ENCODE data around the gene MREG.

Gene MREG

GRCh38 chr2:216015722-216016464 lies 2.5 kb upstream of the MREG start:
- peaks cover 0 to 2% of the 10 kb centered on the region in 2 experiments for H3K4me1 ChIP-seq (ENCODE audit: control insufficient read depth in 1 of 2, insufficient read depth in 2 of 2, low read length in 2 of 2)
- no peak overlapping the region for H2BK5ac ChIP-seq (ENCODE audit: low read depth, low read length, poor library complexity)
- no peak overlapping the region for H3K4me2 ChIP-seq (ENCODE audit: low read length)
- H4K91ac ChIP-seq (ENCODE audit: low read depth, low read length) = no peak overlapping the region
- H4K8ac ChIP-seq (ENCODE audit: low read depth, low read length) = no peak overlapping the region
- no peaks in the 10 kb centered on the region for H3K9me3 ChIP-seq (ENCODE audit: insufficient read depth, low read depth, low read length)
- no peak overlapping the region for H2BK120ac ChIP-seq (ENCODE audit: insufficient read depth, low read length, poor library complexity)
- no CpG with 5 or more reads among the region's 5 CpGs for WGBS (ENCODE audit: extremely low coverage, insufficient coverage, insufficient read length)
- DNase-seq = no peak
- H3K27ac ChIP-seq (ENCODE audit: low read depth, low read length) = no peak overlapping the region
- H3K4me3 ChIP-seq (ENCODE audit: low read depth, low read length) = no peak overlapping the region
- H3K4ac ChIP-seq (ENCODE audit: low read depth, low read length) = no peak overlapping the region
- H2AFZ ChIP-seq (ENCODE audit: insufficient read depth, low read length, poor library complexity) = no peak overlapping the region
- H4K12ac ChIP-seq (ENCODE audit: low read depth, low read length) = no peak overlapping the region
- no peak overlapping the region for H2BK12ac ChIP-seq (ENCODE audit: low read length)
- H3K14ac ChIP-seq (ENCODE audit: low read length) = no peak overlapping the region
- no peak overlapping the region for H3K9ac ChIP-seq (ENCODE audit: low read length)
- no peak overlapping the region for H3K23ac ChIP-seq (ENCODE audit: low read length)
- no peaks in the 10 kb centered on the region for H3K36me3 ChIP-seq (ENCODE audit: control insufficient read depth in 1 of 2, insufficient read depth in 2 of 2, low read length in 2 of 2)
- peaks cover 9% of the 10 kb centered on the region for H3K79me1 ChIP-seq (ENCODE audit: low read length)
- H3K18ac ChIP-seq (ENCODE audit: low read length) = no peak overlapping the region
- H3K27me3 ChIP-seq (ENCODE audit: insufficient read depth, low read length) = no peaks in the 10 kb centered on the region
- H3K79me2 ChIP-seq (ENCODE audit: control insufficient read depth, insufficient read depth, low read length, poor library complexity) = peaks cover 5% of the 10 kb centered on the region
- H2AK5ac ChIP-seq (ENCODE audit: low read length) = no peak overlapping the region

- no peak overlapping the region for H2BK12ac ChIP-seq (ENCODE audit: low read length)
- H3K4me2 ChIP-seq (ENCODE audit: low read length) = no peak overlapping the region
- H3K23ac ChIP-seq (ENCODE audit: low read length) = no peak overlapping the region
- WGBS (ENCODE audit: extremely low coverage, insufficient coverage, insufficient read length) = 100% methylated on average over 10 of the region's 23 CpGs
- no peak overlapping the region for H3K14ac ChIP-seq (ENCODE audit: low read length)
- H3K9ac ChIP-seq (ENCODE audit: low read length) = no peak overlapping the region
- H3K79me1 ChIP-seq (ENCODE audit: low read length) = peaks cover 9% of the 10 kb centered on the region
- no peaks in the 10 kb centered on the region for H3K27me3 ChIP-seq (ENCODE audit: insufficient read depth, low read length)
- H2AFZ ChIP-seq (ENCODE audit: insufficient read depth, low read length, poor library complexity) = no peak overlapping the region
- H3K27ac ChIP-seq (ENCODE audit: low read depth, low read length) = no peak overlapping the region
- no peak overlapping the region for H2BK5ac ChIP-seq (ENCODE audit: low read depth, low read length, poor library complexity)
- peaks cover 5% of the 10 kb centered on the region for H3K79me2 ChIP-seq (ENCODE audit: control insufficient read depth, insufficient read depth, low read length, poor library complexity)
- H3K4me1 ChIP-seq (ENCODE audit: control insufficient read depth in 1 of 2, insufficient read depth in 2 of 2, low read length in 2 of 2) = peaks cover 0 to 2% of the 10 kb centered on the region in 2 experiments
- H4K8ac ChIP-seq (ENCODE audit: low read depth, low read length) = no peak overlapping the region
- H2BK120ac ChIP-seq (ENCODE audit: insufficient read depth, low read length, poor library complexity) = no peak overlapping the region
- H4K91ac ChIP-seq (ENCODE audit: low read depth, low read length) = no peak overlapping the region
- H2AK5ac ChIP-seq (ENCODE audit: low read length) = no peak overlapping the region
- H3K4me3 ChIP-seq (ENCODE audit: low read depth, low read length) = no peak overlapping the region
- no peak for DNase-seq
- H4K12ac ChIP-seq (ENCODE audit: low read depth, low read length) = no peak overlapping the region
- no peak overlapping the region for H3K4ac ChIP-seq (ENCODE audit: low read depth, low read length)
- H3K18ac ChIP-seq (ENCODE audit: low read length) = no peak overlapping the region
- H3K36me3 ChIP-seq (ENCODE audit: control insufficient read depth in 1 of 2, insufficient read depth in 2 of 2, low read length in 2 of 2) = no peaks in the 10 kb centered on the region
- H3K9me3 ChIP-seq (ENCODE audit: insufficient read depth, low read depth, low read length) = no peaks in the 10 kb centered on the region
Measured at GRCh38 chr2:216014986-216015385, 1.6 kb upstream of the MREG start.

- Histone ChIP-seq H3K79me2 (ENCODE audit: control insufficient read depth, insufficient read depth, low read length, poor library complexity) (peaks cover 5% of the 10 kb centered on the region), H4K12ac (ENCODE audit: low read depth, low read length) (no peak overlapping the region), H3K9me3 (ENCODE audit: insufficient read depth, low read depth, low read length) (no peaks in the 10 kb centered on the region), H3K23ac (ENCODE audit: low read length) (no peak overlapping the region), H2BK5ac (ENCODE audit: low read depth, low read length, poor library complexity) (no peak overlapping the region), H4K91ac (ENCODE audit: low read depth, low read length) (no peak overlapping the region), H2BK120ac (ENCODE audit: insufficient read depth, low read length, poor library complexity) (no peak overlapping the region), H3K4ac (ENCODE audit: low read depth, low read length) (no peak overlapping the region), H2AK5ac (ENCODE audit: low read length) (no peak overlapping the region), H3K27ac (ENCODE audit: low read depth, low read length) (no peak overlapping the region), H3K4me1 (ENCODE audit: control insufficient read depth in 1 of 2, insufficient read depth in 2 of 2, low read length in 2 of 2) (peaks cover 0 to 2% of the 10 kb centered on the region in 2 experiments), H2BK12ac (ENCODE audit: low read length) (no peak overlapping the region), H4K8ac (ENCODE audit: low read depth, low read length) (no peak overlapping the region), H3K4me2 (ENCODE audit: low read length) (no peak overlapping the region), H3K18ac (ENCODE audit: low read length) (no peak overlapping the region), H3K14ac (ENCODE audit: low read length) (no peak overlapping the region), H3K36me3 (ENCODE audit: control insufficient read depth in 1 of 2, insufficient read depth in 2 of 2, low read length in 2 of 2) (no peaks in the 10 kb centered on the region), H3K27me3 (ENCODE audit: insufficient read depth, low read length) (no peaks in the 10 kb centered on the region), H3K79me1 (ENCODE audit: low read length) (peaks cover 9% of the 10 kb centered on the region), H3K4me3 (ENCODE audit: low read depth, low read length) (no peak overlapping the region), H2AFZ (ENCODE audit: insufficient read depth, low read length, poor library complexity) (no peak overlapping the region), H3K9ac (ENCODE audit: low read length) (no peak overlapping the region)
- peak; percentile 75 to 93 for DNase-seq
- no CpG with 5 or more reads among the region's 8 CpGs for whole genome bisulfite sequencing (ENCODE audit: extremely low coverage, insufficient coverage, insufficient read length)
Measured at GRCh38 chr2:216014006-216014405, 655 bp upstream of the MREG start.

- no peaks in the 10 kb centered on the region for H3K36me3 ChIP-seq (ENCODE audit: control insufficient read depth in 1 of 2, insufficient read depth in 2 of 2, low read length in 2 of 2)
- H2BK120ac ChIP-seq (ENCODE audit: insufficient read depth, low read length, poor library complexity) = peak overlapping the region; percentile 99
- H3K4me3 ChIP-seq (ENCODE audit: low read depth, low read length) = peak overlapping the region; percentile 94
- H3K18ac ChIP-seq (ENCODE audit: low read length) = peak overlapping the region; percentile 99
- peaks cover 9% of the 10 kb centered on the region for H3K79me1 ChIP-seq (ENCODE audit: low read length)
- peak overlapping the region; percentile 79 for H2BK12ac ChIP-seq (ENCODE audit: low read length)
- no peaks in the 10 kb centered on the region for H3K9me3 ChIP-seq (ENCODE audit: insufficient read depth, low read depth, low read length)
- no peak for DNase-seq
- no peak overlapping the region for H2AK5ac ChIP-seq (ENCODE audit: low read length)
- no peak overlapping the region for H3K23ac ChIP-seq (ENCODE audit: low read length)
- H3K27ac ChIP-seq (ENCODE audit: low read depth, low read length) = peak overlapping the region; percentile 79
- peaks cover 5% of the 10 kb centered on the region for H3K79me2 ChIP-seq (ENCODE audit: control insufficient read depth, insufficient read depth, low read length, poor library complexity)
- H3K4me1 ChIP-seq (ENCODE audit: control insufficient read depth in 1 of 2, insufficient read depth in 2 of 2, low read length in 2 of 2) = peaks cover 0 to 2% of the 10 kb centered on the region in 2 experiments
- H3K9ac ChIP-seq (ENCODE audit: low read length) = peak overlapping the region; percentile 82
- H3K14ac ChIP-seq (ENCODE audit: low read length) = peak overlapping the region; percentile 99
- H4K12ac ChIP-seq (ENCODE audit: low read depth, low read length) = peak overlapping the region; percentile 97
- H2BK5ac ChIP-seq (ENCODE audit: low read depth, low read length, poor library complexity) = peak overlapping the region; percentile 94
- no CpG with 5 or more reads among the region's 6 CpGs for WGBS (ENCODE audit: extremely low coverage, insufficient coverage, insufficient read length)
- H3K4ac ChIP-seq (ENCODE audit: low read depth, low read length) = peak overlapping the region; percentile 26
- peak overlapping the region; percentile 95 for H4K8ac ChIP-seq (ENCODE audit: low read depth, low read length)
- H3K4me2 ChIP-seq (ENCODE audit: low read length) = peak overlapping the region; percentile 97
- peak overlapping the region; percentile 97 for H4K91ac ChIP-seq (ENCODE audit: low read depth, low read length)
- peak overlapping the region; percentile 99 for H2AFZ ChIP-seq (ENCODE audit: insufficient read depth, low read length, poor library complexity)
- H3K27me3 ChIP-seq (ENCODE audit: insufficient read depth, low read length) = no peaks in the 10 kb centered on the region
Measured at GRCh38 chr2:216012830-216013079, 596 bp downstream of the MREG start.
